ENCODE measurements around the gene SYT11. TPM values are rescaled to one million over a fixed set of nuclear protein-coding genes. Genes with fewer than 3 reads are reported as not detected.

The SYT11 gene
- polyA plus RNA-seq, 1 experiment = 49.0 TPM

- TF ChIP-seq CTCF (IDR thresholded peaks at IDR 0.05; ENCODE audit: low read depth, low read length) = 0 out of 2 replicates have a peak, but pooled peaks have one; percentile 16
- no peak for DNase-seq (ENCODE audit: low read depth, low spot score)
- CTCF ChIA-PET = no interaction called here
- POLR2A ChIA-PET = no interaction called here
- Histone ChIP-seq H3K4me3 (ENCODE audit: low read depth, low read length) (peak overlapping the region; percentile 73), H3K27me3 (ENCODE audit: control insufficient read depth, insufficient read depth, low read length) (no peaks in the 10 kb centered on the region), H3K9me3 (ENCODE audit: control insufficient read depth, insufficient read depth, low read length) (no peaks in the 10 kb centered on the region), H3K27ac (ENCODE audit: low read depth, low read length) (peak overlapping the region; percentile 84)
These were observed 51.3 kb downstream of the SYT11 start for GRCh38 chr1:155910621-155911121.

- ChIA-PET CTCF (no interaction called here), POLR2A (no interaction called here)
- Histone ChIP-seq H3K9me3 (ENCODE audit: control insufficient read depth, insufficient read depth, low read length) (no peaks in the 10 kb centered on the region), H3K27ac (ENCODE audit: low read depth, low read length) (peak within 1 kb of the TSS; percentile 84), H3K27me3 (ENCODE audit: control insufficient read depth, insufficient read depth, low read length) (no peaks in the 10 kb centered on the region), H3K4me3 (ENCODE audit: low read depth, low read length) (peak within 1 kb of the TSS; percentile 73)
- peak; percentile 23; the same call in 1 of the 2 replicates for TF ChIP-seq CTCF (IDR thresholded peaks at IDR 0.05; ENCODE audit: low read depth, low read length)
- DNase-seq (ENCODE audit: low read depth, low spot score) = no peak
These were observed 52.0 kb downstream of the SYT11 start, which contains the start of gene RIT1 for GRCh38 chr1:155911156-155912055. TSS of gene RIT1 (minus strand) at chr1:155911349. CDS start at chr1:155910761, 588 bp downstream.

GRCh38 chr1:155912056-155912536 lies 52.7 kb downstream of the SYT11 start:
- no peak for TF ChIP-seq CTCF (IDR thresholded peaks at IDR 0.05; ENCODE audit: low read depth, low read length)
- DNase-seq (ENCODE audit: low read depth, low spot score) = no peak
- Histone ChIP-seq H3K9me3 (ENCODE audit: control insufficient read depth, insufficient read depth, low read length) (no peaks in the 10 kb centered on the region), H3K4me3 (ENCODE audit: low read depth, low read length) (no peak overlapping the region), H3K27me3 (ENCODE audit: control insufficient read depth, insufficient read depth, low read length) (no peaks in the 10 kb centered on the region), H3K27ac (ENCODE audit: low read depth, low read length) (peak overlapping the region; percentile 39)
- ChIA-PET CTCF (no interaction called here), POLR2A (no interaction called here)

GRCh38 chr1:155913969-155914757 lies 54.8 kb downstream of the SYT11 start:
- no peak for TF ChIP-seq CTCF (IDR thresholded peaks at IDR 0.05; ENCODE audit: low read depth, low read length)
- Histone ChIP-seq H3K27me3 (ENCODE audit: control insufficient read depth, insufficient read depth, low read length) (no peaks in the 10 kb centered on the region), H3K4me3 (ENCODE audit: low read depth, low read length) (no peak overlapping the region), H3K9me3 (ENCODE audit: control insufficient read depth, insufficient read depth, low read length) (no peaks in the 10 kb centered on the region), H3K27ac (ENCODE audit: low read depth, low read length) (peak overlapping the region; percentile 63)
- ChIA-PET CTCF (no interaction called here), POLR2A (no interaction called here)
- DNase-seq (ENCODE audit: low read depth, low spot score) = peak; percentile 43
